Fibroblast of lung (primary cell): ENCODE measurements around the gene NIBAN1.

Source experiments
- CTCF ChIP-seq, 2 donors: IDR thresholded peaks in 1 of 2; conservative IDR thresholded peaks in 1 of 2; 1 replicate in 1 of 2; 2 replicates in 1 of 2; pipeline ENCODE4 v1.5.1; 2011 to 2012; ENCODE audit warnings: low read length in 2 of 2, control low read depth in 1 of 2, inconsistent platforms in 1 of 2, low read depth in 1 of 2, mild to moderate bottlenecking in 1 of 2
- EZH2 ChIP-seq: IDR thresholded peaks from 2 replicates; pipeline ENCODE4 v1.5.1; 2012; ENCODE audit warnings: low read length, control low read depth, mild to moderate bottlenecking; ENCODE audit errors: missing control alignments

GRCh38 chr1:184943998-184944397, 30.3 kb downstream of the NIBAN1 start:
- no peak for TF ChIP-seq CTCF (conservative IDR thresholded peaks at IDR 0.05 in 1 of 2, IDR thresholded peaks at IDR 0.05 in 1 of 2; ENCODE audit: low read depth in 1 of 2, low read length in 2 of 2)
- no peak for TF ChIP-seq EZH2
